ENCODE measurements around the gene MEGF6. TPM values are rescaled to one million over a fixed set of nuclear protein-coding genes. Genes with fewer than 3 reads are reported as not detected.

Gene MEGF6
- total and polyA plus RNA-seq, 2 experiments from 2014 or later, result 11.6 to 21.9 TPM

- Histone ChIP-seq H3K79me2 (no peaks in the 10 kb centered on the region), H3K9me2 (replicated peaks; ENCODE audit: insufficient read depth) (no peaks in the 10 kb centered on the region), H4K20me1 (ENCODE audit: insufficient read depth, poor library complexity, severe bottlenecking) (no peaks in the 10 kb centered on the region), H3K4me3 (no peak overlapping the region), H2AFZ (no peak overlapping the region), H3K27me3 (no peaks in the 10 kb centered on the region), H3K4me2 (no peak overlapping the region), H3K36me3 (replicated peaks; ENCODE audit: insufficient read depth, low read depth) (no peaks in the 10 kb centered on the region), H3K27ac (no peak overlapping the region), H3K9me3 (ENCODE audit: low read depth) (no peaks in the 10 kb centered on the region), H3K4me1 (ENCODE audit: insufficient read depth) (no peaks in the 10 kb centered on the region)
- DNase-seq (ENCODE audit: low spot score), result no peak
- WGBS (ENCODE audit: low lambda C conversion rate, missing lambda C conversion rate), result 70% methylated on average over 8 of the region's 10 CpGs
- no peak for TF ChIP-seq CTCF (IDR thresholded peaks at IDR 0.05; ENCODE audit: poor library complexity)
- TF ChIP-seq EZH2 (IDR thresholded peaks at IDR 0.05; ENCODE audit: borderline replicate concordance), result no peak
- TF ChIP-seq EZH2phosphoT487 (IDR thresholded peaks at IDR 0.05; ENCODE audit: low read depth, severe bottlenecking, unreplicated experiment), result no peak
These were observed 171.0 kb downstream of the MEGF6 start for GRCh38 chr1:3440300-3440681.

MicroRNAs encoded within 50 kb of the gene (microRNA counts, 767-probe panel; counts per million panel counts)
- microRNA hsa-miR-551a, result not detected

Small RNA genes lying within 50 kb of the gene (microRNA-seq; reads per million reads assigned to microRNA genes)
- 3.6 reads per million for gene MIR551A

Small RNA genes lying within 50 kb of the gene (small RNA-seq; reads per million reads assigned to genes)
- 0.81 reads per million, percentile 63 among the genes with 10 or more reads in this experiment for gene MIR551A

Other genes with a start within 250 kb of the MEGF6 start
- gene ARHGEF16, start 156.8 kb downstream of the MEGF6 start, total RNA-seq, result 21.5 and 24.8 TPM in 2 replicates
- 32.3 and 36.2 TPM in 2 replicates for gene ARHGEF16, start 156.8 kb downstream of the MEGF6 start, polyA plus RNA-seq
- gene TPRG1L, start 13.5 kb upstream of the MEGF6 start, total RNA-seq, result 57.9 and 61.7 TPM in 2 replicates
- 53.4 and 74.1 TPM in 2 replicates for gene TPRG1L, start 13.5 kb upstream of the MEGF6 start, polyA plus RNA-seq
- gene WRAP73, start 38.6 kb upstream of the MEGF6 start, total RNA-seq, result 14.3 and 14.7 TPM in 2 replicates
- 23.5 and 28.8 TPM in 2 replicates for gene WRAP73, start 38.6 kb upstream of the MEGF6 start, polyA plus RNA-seq
- gene TP73, start 41.0 kb upstream of the MEGF6 start, total RNA-seq, result 0.16 and 0.47 TPM in 2 replicates
- 0.27 and 1.4 TPM in 2 replicates for gene TP73, start 41.0 kb upstream of the MEGF6 start, polyA plus RNA-seq
- gene CCDC27, start 140.9 kb upstream of the MEGF6 start, total RNA-seq, result 0.17 and 0.72 TPM in 2 replicates
- gene CCDC27, start 140.9 kb upstream of the MEGF6 start, polyA plus RNA-seq, result 0.59 and 0.73 TPM in 2 replicates
- gene SMIM1, start 161.2 kb upstream of the MEGF6 start, total RNA-seq, result 21.0 and 33.6 TPM in 2 replicates
- 116 and 118 TPM in 2 replicates for gene SMIM1, start 161.2 kb upstream of the MEGF6 start, polyA plus RNA-seq
- gene LRRC47, start 185.0 kb upstream of the MEGF6 start, total RNA-seq, result 27.3 and 36.2 TPM in 2 replicates
- gene LRRC47, start 185.0 kb upstream of the MEGF6 start, polyA plus RNA-seq, result 37.4 and 38.8 TPM in 2 replicates
- 7.7 and 12.7 TPM in 2 replicates for gene CEP104, start 245.7 kb upstream of the MEGF6 start, total RNA-seq
- 22.6 and 25.2 TPM in 2 replicates for gene CEP104, start 245.7 kb upstream of the MEGF6 start, polyA plus RNA-seq
- gene DFFB, start 246.0 kb upstream of the MEGF6 start, total RNA-seq, result 5.3 and 6.2 TPM in 2 replicates
- 3.5 and 5.5 TPM in 2 replicates for gene DFFB, start 246.0 kb upstream of the MEGF6 start, polyA plus RNA-seq

Data from hepatocyte (in vitro differentiated cells).